ENCODE results near the gene CNOT4.

The CNOT4 gene

DNA sequence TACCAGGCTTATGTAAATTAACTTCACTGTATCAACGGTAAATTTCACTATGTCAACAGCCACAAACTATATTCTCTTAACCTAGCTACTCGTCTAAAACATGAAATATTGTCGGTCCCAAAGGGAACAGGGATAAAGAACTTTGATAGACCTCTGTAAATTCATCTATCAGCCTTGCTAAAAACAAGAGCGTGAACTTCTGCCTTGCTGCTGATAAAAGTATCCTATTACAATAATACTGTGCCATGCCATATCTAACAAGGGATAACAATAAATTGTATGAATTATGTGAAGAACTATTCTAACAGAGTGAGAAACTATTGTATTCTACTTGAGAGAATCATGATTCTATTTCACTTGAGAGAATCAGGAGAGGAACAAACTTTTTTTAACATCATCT is 117.2 kb downstream of the CNOT4 start:
- peaks cover 7% of the 10 kb centered on the region; the same call in 1 of the 2 replicates for H3K36me3 ChIP-seq
- TF ChIP-seq, protein P1, sequence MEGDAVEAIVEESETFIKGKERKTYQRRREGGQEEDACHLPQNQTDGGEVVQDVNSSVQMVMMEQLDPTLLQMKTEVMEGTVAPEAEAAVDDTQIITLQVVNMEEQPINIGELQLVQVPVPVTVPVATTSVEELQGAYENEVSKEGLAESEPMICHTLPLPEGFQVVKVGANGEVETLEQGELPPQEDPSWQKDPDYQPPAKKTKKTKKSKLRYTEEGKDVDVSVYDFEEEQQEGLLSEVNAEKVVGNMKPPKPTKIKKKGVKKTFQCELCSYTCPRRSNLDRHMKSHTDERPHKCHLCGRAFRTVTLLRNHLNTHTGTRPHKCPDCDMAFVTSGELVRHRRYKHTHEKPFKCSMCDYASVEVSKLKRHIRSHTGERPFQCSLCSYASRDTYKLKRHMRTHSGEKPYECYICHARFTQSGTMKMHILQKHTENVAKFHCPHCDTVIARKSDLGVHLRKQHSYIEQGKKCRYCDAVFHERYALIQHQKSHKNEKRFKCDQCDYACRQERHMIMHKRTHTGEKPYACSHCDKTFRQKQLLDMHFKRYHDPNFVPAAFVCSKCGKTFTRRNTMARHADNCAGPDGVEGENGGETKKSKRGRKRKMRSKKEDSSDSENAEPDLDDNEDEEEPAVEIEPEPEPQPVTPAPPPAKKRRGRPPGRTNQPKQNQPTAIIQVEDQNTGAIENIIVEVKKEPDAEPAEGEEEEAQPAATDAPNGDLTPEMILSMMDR (IDR thresholded peaks at IDR 0.05; ENCODE audit: low read depth, low read length), result no peak
- DNase-seq, result no peak

DNA sequence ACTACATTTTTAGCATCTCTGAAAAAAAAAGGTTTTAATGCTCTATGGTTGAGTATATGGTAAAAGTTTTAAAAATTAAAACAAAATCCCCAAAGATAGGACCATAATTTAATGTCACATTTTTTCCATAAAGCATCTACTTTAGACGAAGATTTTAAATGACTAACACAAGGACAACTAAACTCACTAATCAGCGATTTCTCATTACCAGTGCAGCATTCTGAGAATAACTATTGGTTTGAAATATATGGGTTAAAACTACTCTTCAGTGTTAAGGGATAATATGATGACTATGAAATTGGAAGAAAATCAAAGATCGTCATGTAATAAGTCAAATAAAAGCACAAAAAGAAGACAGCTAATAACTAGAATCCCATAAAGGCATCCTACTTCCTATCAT is 118.4 kb downstream of the CNOT4 start:
- no peak overlapping the region for H3K4me3 ChIP-seq (ENCODE audit: low read depth, low read length)
- no peak overlapping the region for H3K27ac ChIP-seq
- peaks cover 7% of the 10 kb centered on the region; the same call in 1 of the 2 replicates for H3K36me3 ChIP-seq
- H3K9me3 ChIP-seq (ENCODE audit: severe bottlenecking), result no peaks in the 10 kb centered on the region
- no peaks in the 10 kb centered on the region for H3K27me3 ChIP-seq (ENCODE audit: insufficient read depth, low read depth, severe bottlenecking)
- TF ChIP-seq, protein P1 (IDR thresholded peaks at IDR 0.05; ENCODE audit: low read depth, low read length), result no peak
- no peak for DNase-seq

More for the DNA sequence above, 117.2 kb downstream of the CNOT4 start:
- H3K27ac ChIP-seq, result no peak overlapping the region
- H3K9me3 ChIP-seq (ENCODE audit: severe bottlenecking), result no peaks in the 10 kb centered on the region
- H3K4me3 ChIP-seq (ENCODE audit: low read depth, low read length), result no peak overlapping the region
- H3K27me3 ChIP-seq (ENCODE audit: insufficient read depth, low read depth, severe bottlenecking), result no peaks in the 10 kb centered on the region

DNA sequence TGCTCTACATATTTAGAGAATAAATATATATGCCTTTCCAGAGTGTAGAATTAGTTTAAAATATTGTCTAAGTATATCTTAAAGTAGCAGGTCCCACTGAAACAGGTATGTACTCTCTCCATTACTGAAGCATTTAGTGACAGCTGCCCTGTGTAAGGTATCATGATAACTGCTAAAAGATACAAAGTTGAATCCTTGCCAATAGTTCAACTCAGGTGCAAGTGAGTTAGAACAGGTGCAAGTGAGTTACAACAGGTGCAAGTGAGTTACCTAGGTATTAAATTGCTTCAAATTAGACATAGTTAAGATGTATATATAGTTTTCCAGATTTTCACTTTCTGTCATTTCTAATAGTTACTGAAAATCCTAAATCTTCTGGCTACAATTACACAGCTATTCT is 119.1 kb downstream of the CNOT4 start:
- Histone ChIP-seq H3K4me3 (ENCODE audit: low read depth, low read length) (no peak overlapping the region), H3K9me3 (ENCODE audit: severe bottlenecking) (no peaks in the 10 kb centered on the region), H3K27me3 (ENCODE audit: insufficient read depth, low read depth, severe bottlenecking) (no peaks in the 10 kb centered on the region), H3K27ac (no peak overlapping the region), H3K36me3 (peaks cover 7% of the 10 kb centered on the region; the same call in 1 of the 2 replicates)
- no peak for DNase-seq
- TF ChIP-seq, protein P1 (IDR thresholded peaks at IDR 0.05; ENCODE audit: low read depth, low read length), result no peak

DNA sequence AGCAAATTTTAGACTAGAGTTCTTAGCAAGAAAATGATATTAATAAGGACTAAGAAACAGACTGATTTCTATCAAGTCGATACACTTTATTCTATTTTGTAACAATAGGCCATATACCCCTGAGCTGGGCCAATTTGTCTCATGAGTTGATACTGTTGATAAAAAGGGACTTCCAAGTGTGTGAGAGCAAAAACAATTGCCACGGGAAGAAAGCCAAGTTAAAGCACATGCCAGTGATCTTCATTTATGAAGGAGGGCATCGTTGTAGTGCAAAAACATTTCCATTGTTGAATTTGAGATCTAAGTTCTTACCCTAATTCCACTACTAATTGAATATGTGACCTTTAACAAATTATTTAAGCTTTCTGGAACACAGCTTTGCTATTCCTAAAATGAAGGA is 119.9 kb downstream of the CNOT4 start:
- Histone ChIP-seq H3K4me3 (ENCODE audit: low read depth, low read length) (no peak overlapping the region), H3K27ac (no peak overlapping the region), H3K9me3 (ENCODE audit: severe bottlenecking) (no peaks in the 10 kb centered on the region), H3K36me3 (peaks cover 7% of the 10 kb centered on the region; the same call in 1 of the 2 replicates), H3K27me3 (ENCODE audit: insufficient read depth, low read depth, severe bottlenecking) (no peaks in the 10 kb centered on the region)
- no peak for DNase-seq
- TF ChIP-seq, protein P1 (IDR thresholded peaks at IDR 0.05; ENCODE audit: low read depth, low read length), result no peak

DNA sequence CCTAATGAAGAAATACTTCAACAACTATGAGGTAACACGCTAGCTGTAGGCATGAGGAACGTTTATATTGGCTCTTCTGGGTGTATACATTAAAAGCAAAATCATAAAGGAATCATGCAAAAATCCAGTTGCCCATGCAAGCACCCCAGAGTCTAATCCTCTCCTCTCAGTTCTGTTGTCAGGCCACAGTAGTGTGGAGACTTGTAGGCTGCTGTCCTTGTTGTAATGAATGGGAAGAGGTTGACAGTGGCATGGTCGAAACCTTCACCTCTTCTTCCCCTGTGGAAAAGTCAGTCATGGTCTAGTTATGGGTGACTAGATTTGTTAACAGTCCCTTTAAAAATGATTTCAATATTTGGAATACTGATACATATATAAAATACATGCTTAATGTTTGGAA is 121.3 kb downstream of the CNOT4 start:
- no peak for DNase-seq
- Histone ChIP-seq H3K27me3 (ENCODE audit: insufficient read depth, low read depth, severe bottlenecking) (no peaks in the 10 kb centered on the region), H3K27ac (no peak overlapping the region), H3K36me3 (no peaks in the 10 kb centered on the region; the same call in 1 of the 2 replicates), H3K4me3 (ENCODE audit: low read depth, low read length) (no peak overlapping the region), H3K9me3 (ENCODE audit: severe bottlenecking) (no peaks in the 10 kb centered on the region)
- TF ChIP-seq, protein P1 (IDR thresholded peaks at IDR 0.05; ENCODE audit: low read depth, low read length), result no peak

DNA sequence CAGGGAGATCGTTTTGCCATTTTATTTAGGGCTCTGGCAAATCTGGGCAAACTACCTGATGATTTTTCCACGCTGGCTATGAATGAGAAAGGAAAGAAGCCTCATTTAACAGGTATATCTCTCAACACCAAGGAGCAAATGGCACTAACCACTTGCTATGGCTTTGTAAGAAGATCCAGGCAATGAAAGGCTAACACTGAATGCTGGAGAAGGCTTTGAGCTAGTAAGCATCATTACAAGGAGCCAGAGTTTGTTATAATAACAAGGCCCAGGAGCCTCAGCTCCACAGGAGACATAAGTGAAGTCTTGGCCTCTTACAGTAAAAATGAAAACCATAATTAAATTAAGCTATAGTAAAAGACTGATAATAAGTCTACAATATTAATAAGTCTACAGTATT is 123.1 kb downstream of the CNOT4 start:
- no peak for DNase-seq
- Histone ChIP-seq H3K27me3 (ENCODE audit: insufficient read depth, low read depth, severe bottlenecking) (no peaks in the 10 kb centered on the region), H3K27ac (no peak overlapping the region), H3K4me3 (ENCODE audit: low read depth, low read length) (no peak overlapping the region), H3K9me3 (ENCODE audit: severe bottlenecking) (no peaks in the 10 kb centered on the region), H3K36me3 (no peaks in the 10 kb centered on the region)
- TF ChIP-seq, protein P1 (IDR thresholded peaks at IDR 0.05; ENCODE audit: low read depth, low read length), result no peak

All from WERI-Rb-1 (cell line).